ENCODE data around the gene ARHGAP42.

GRCh38 chr11:101019870-101020269 is 332.8 kb downstream of the ARHGAP42 start:
- no peak for TF ChIP-seq EP300 (IDR thresholded peaks at IDR 0.05)
- no peak for TF ChIP-seq CTCF (IDR thresholded peaks at IDR 0.05)

Measured in ovary (tissue), 3 donors.